Muscle layer of colon (tissue), 2 donors: ENCODE results near the gene CFAP92.

ENCODE experiments used
- H3K27ac ChIP-seq: one replicate; pipeline ENCODE4 v1.7.0; 2013; ENCODE audit warnings: low read depth, mild to moderate bottlenecking, low read length, moderate library complexity
- H3K27me3 ChIP-seq, 2 donors: one replicate each; pipeline ENCODE4 v1.7.0; 2013; ENCODE audit warnings: low read length in 2 of 2, mild to moderate bottlenecking in 2 of 2; ENCODE audit not compliant: insufficient read depth in 2 of 2, control insufficient read depth in 1 of 2
- H3K36me3 ChIP-seq: one replicate; pipeline ENCODE4 v1.7.0; 2013; ENCODE audit warnings: mild to moderate bottlenecking, low read length; ENCODE audit not compliant: insufficient read depth
- H3K4me1 ChIP-seq: one replicate; pipeline ENCODE4 v1.7.0; 2013; ENCODE audit warnings: mild to moderate bottlenecking, low read length; ENCODE audit not compliant: insufficient read depth
- H3K4me3 ChIP-seq, 2 donors: one replicate each; pipeline ENCODE4 v1.7.0; 2013; ENCODE audit warnings: low read length in 2 of 2, low read depth in 1 of 2, mild to moderate bottlenecking in 1 of 2, moderate library complexity in 1 of 2
- H3K9ac ChIP-seq: one replicate; pipeline ENCODE4 v1.7.0; 2013; ENCODE audit warnings: low read length
- H3K9me3 ChIP-seq: one replicate; pipeline ENCODE4 v1.7.0; 2013; ENCODE audit warnings: mild to moderate bottlenecking, low read length
- donor health status: abdominal sarcoma.
- donor health status: Adenocarcinoma of cecum.

The CFAP92 gene

GRCh38 chr3:128994581-128995546 lies 988 bp upstream of the CFAP92 start:
- Histone ChIP-seq H3K9ac (no peak overlapping the region), H3K27me3 (no peaks in the 10 kb centered on the region), H3K27ac (no peak overlapping the region), H3K9me3 (no peaks in the 10 kb centered on the region), H3K36me3 (no peaks in the 10 kb centered on the region), H3K4me3 (peak overlapping the region in 1 of 2 donors; percentile 57), H3K4me1 (peaks cover 4% of the 10 kb centered on the region)

- Histone ChIP-seq H3K4me3 (peak overlapping the region; percentile 44 to 57), H3K9ac (no peak overlapping the region), H3K27ac (no peak overlapping the region), H3K27me3 (no peaks in the 10 kb centered on the region), H3K36me3 (no peaks in the 10 kb centered on the region), H3K4me1 (peaks cover 4% of the 10 kb centered on the region), H3K9me3 (no peaks in the 10 kb centered on the region)
Measured at GRCh38 chr3:128994173-128994512, 267 bp upstream of the CFAP92 start.

- Histone ChIP-seq H3K27ac (no peak overlapping the region), H3K36me3 (no peaks in the 10 kb centered on the region), H3K9me3 (no peaks in the 10 kb centered on the region), H3K9ac (no peak overlapping the region), H3K4me3 (peak overlapping the region in 1 of 2 donors; percentile 57), H3K27me3 (no peaks in the 10 kb centered on the region), H3K4me1 (peaks cover 4% of the 10 kb centered on the region)
Measured at GRCh38 chr3:128992926-128993460, 883 bp downstream of the CFAP92 start.

GRCh38 chr3:128991355-128991895 lies 2.5 kb downstream of the CFAP92 start:
- H3K4me3 ChIP-seq: no peak overlapping the region
- peaks cover 4% of the 10 kb centered on the region for H3K4me1 ChIP-seq
- no peaks in the 10 kb centered on the region for H3K27me3 ChIP-seq
- H3K27ac ChIP-seq: no peak overlapping the region
- no peaks in the 10 kb centered on the region for H3K36me3 ChIP-seq
- H3K9ac ChIP-seq: no peak overlapping the region
- H3K9me3 ChIP-seq: no peaks in the 10 kb centered on the region

GRCh38 chr3:128988286-128988685 lies 5.6 kb downstream of the CFAP92 start:
- H3K9ac ChIP-seq: no peak overlapping the region
- no peaks in the 10 kb centered on the region for H3K27me3 ChIP-seq
- H3K9me3 ChIP-seq: no peaks in the 10 kb centered on the region
- H3K4me1 ChIP-seq: no peaks in the 10 kb centered on the region
- H3K27ac ChIP-seq: no peak overlapping the region
- H3K4me3 ChIP-seq: no peak overlapping the region
- H3K36me3 ChIP-seq: no peaks in the 10 kb centered on the region

- no peaks in the 10 kb centered on the region for H3K9me3 ChIP-seq
- no peak overlapping the region for H3K4me3 ChIP-seq
- no peak overlapping the region for H3K27ac ChIP-seq
- H3K36me3 ChIP-seq: no peaks in the 10 kb centered on the region
- no peaks in the 10 kb centered on the region for H3K27me3 ChIP-seq
- H3K4me1 ChIP-seq: no peaks in the 10 kb centered on the region
- no peak overlapping the region for H3K9ac ChIP-seq
Measured at GRCh38 chr3:128987302-128988100, 6.4 kb downstream of the CFAP92 start.

GRCh38 chr3:128984596-128984995 lies 9.3 kb downstream of the CFAP92 start:
- Histone ChIP-seq H3K36me3 (no peaks in the 10 kb centered on the region), H3K9ac (no peak overlapping the region), H3K27ac (no peak overlapping the region), H3K4me1 (no peaks in the 10 kb centered on the region), H3K27me3 (no peaks in the 10 kb centered on the region), H3K9me3 (no peaks in the 10 kb centered on the region), H3K4me3 (no peak overlapping the region)

GRCh38 chr3:128983293-128984069 lies 10.4 kb downstream of the CFAP92 start:
- H3K4me1 ChIP-seq: no peaks in the 10 kb centered on the region
- no peaks in the 10 kb centered on the region for H3K9me3 ChIP-seq
- H3K27ac ChIP-seq: no peak overlapping the region
- H3K27me3 ChIP-seq: no peaks in the 10 kb centered on the region
- no peaks in the 10 kb centered on the region for H3K36me3 ChIP-seq
- no peak overlapping the region for H3K9ac ChIP-seq
- H3K4me3 ChIP-seq: no peak overlapping the region

GRCh38 chr3:128975276-128975675 lies 18.6 kb downstream of the CFAP92 start:
- Histone ChIP-seq H3K9me3 (no peaks in the 10 kb centered on the region), H3K9ac (no peak overlapping the region), H3K36me3 (no peaks in the 10 kb centered on the region), H3K4me3 (no peak overlapping the region), H3K27ac (no peak overlapping the region), H3K4me1 (peaks cover 14% of the 10 kb centered on the region), H3K27me3 (no peaks in the 10 kb centered on the region)

GRCh38 chr3:128973988-128974564 lies 19.8 kb downstream of the CFAP92 start:
- no peak overlapping the region for H3K27ac ChIP-seq
- H3K9ac ChIP-seq: no peak overlapping the region
- no peak overlapping the region for H3K4me3 ChIP-seq
- no peaks in the 10 kb centered on the region for H3K36me3 ChIP-seq
- no peaks in the 10 kb centered on the region for H3K27me3 ChIP-seq
- H3K9me3 ChIP-seq: no peaks in the 10 kb centered on the region
- H3K4me1 ChIP-seq: peaks cover 14% of the 10 kb centered on the region
